CD4-positive, alpha-beta T cell treated with Interleukin-12 subunit alpha and Interleukin-12 subunit beta, for 1 hour (primary cell): Measurements from ENCODE around the gene GALR2.

Experiments
- DNase-seq: peaks from one replicate; pipeline ENCODE4 v3.0.0-alpha.2; 2020

Gene GALR2

GRCh38 chr17:76097716-76098295, 23.2 kb downstream of the GALR2 start:
- no peak for DNase-seq

- DNase-seq, result no peak
Observed at GRCh38 chr17:76102944-76103273, 28.3 kb downstream of the GALR2 start.

GRCh38 chr17:76103274-76104139, 28.9 kb downstream of the GALR2 start, which contains the start of gene EXOC7:
TSS of gene EXOC7 (minus strand) at chr17:76103787. CDS start at chr17:76103692, 95 bp downstream.
- peak; percentile 94 for DNase-seq

GRCh38 chr17:76104140-76104895, 29.7 kb downstream of the GALR2 start:
- DNase-seq, result no peak

GRCh38 chr17:76104896-76105231, 30.3 kb downstream of the GALR2 start:
- DNase-seq, result no peak

GRCh38 chr17:76106703-76107102, 32.1 kb downstream of the GALR2 start:
- DNase-seq, result no peak

GRCh38 chr17:76107509-76107908, 32.9 kb downstream of the GALR2 start:
- DNase-seq, result peak; percentile 43

- no peak for DNase-seq
Observed at GRCh38 chr17:76111956-76112355, 37.4 kb downstream of the GALR2 start.

- no peak for DNase-seq
Observed at GRCh38 chr17:76115138-76115754, 40.7 kb downstream of the GALR2 start.

- DNase-seq, result no peak
Observed at GRCh38 chr17:76119409-76120371, 45.1 kb downstream of the GALR2 start.

GRCh38 chr17:76120658-76121008, 46.1 kb downstream of the GALR2 start:
- no peak for DNase-seq

- no peak for DNase-seq
Observed at GRCh38 chr17:76121932-76122430, 47.4 kb downstream of the GALR2 start.

- no peak for DNase-seq
Observed at GRCh38 chr17:76122431-76123190, 48.0 kb downstream of the GALR2 start.

GRCh38 chr17:76123191-76123499, 48.6 kb downstream of the GALR2 start:
- DNase-seq, result no peak

GRCh38 chr17:76123749-76124581, 49.4 kb downstream of the GALR2 start:
- no peak for DNase-seq

- no peak for DNase-seq
Observed at GRCh38 chr17:76124582-76125390, 50.2 kb downstream of the GALR2 start.

- DNase-seq, result no peak
Observed at GRCh38 chr17:76125391-76125675, 50.8 kb downstream of the GALR2 start.

- no peak for DNase-seq
Observed at GRCh38 chr17:76125922-76126321, 51.3 kb downstream of the GALR2 start.
